HepG2 (cell line): ENCODE measurements around the gene AUNIP. TPM values are rescaled to one million over a fixed set of nuclear protein-coding genes. Genes with fewer than 3 reads are reported as not detected.

Experiments
- ATAC-seq: fragments of 200-7000 bp; cut with Tn5 transposase; 3 replicates; pipeline ENCODE4 v1.9.1; 2020; ENCODE audit warnings: mild to moderate bottlenecking, moderate library complexity
- BruUV-seq: library from RNA; stranded (reverse); fragments of 400-500 nt; replicated peaks from 2 replicates; lab custom pipeline; 2021; lab: Mats Ljungman, UMichigan
- CTCF ChIA-PET: fragments of 300-600 bp; formaldehyde crosslinking; extraction: SDS; loops from one replicate; lab custom pipeline; 2021; ENCODE audit warnings: low total read pairs, inconsistent platforms, low intra/inter-chr PET ratio; lab: Yijun Ruan, JAX
- POLR2A ChIA-PET: fragments of 350-600 bp; sonication (Branson Sonifier 250); formaldehyde crosslinking; loops from one replicate; lab custom pipeline; 2020; ENCODE audit warnings: antibody characterized with exemption, inconsistent platforms; lab: Yijun Ruan, JAX
- DNase-seq: peaks from one replicate; pipeline ENCODE4 v3.0.0-alpha.2; 2015; ENCODE audit warnings: low spot score
- FAIRE-seq: peaks from 3 replicates; lab custom pipeline; 2011; peaks lifted over from hg19 to GRCh38; lab: Jason Lieb, UNC
- H2AFZ ChIP-seq: one replicate; pipeline ENCODE4 v1.6.1; 2011; ENCODE audit warnings: low read length, inconsistent platforms
- H3K27ac ChIP-seq: fragments of 300-600 bp; 3 replicates; pipeline ENCODE4 v1.8.0; 2011; ENCODE audit warnings: mixed run types, mild to moderate bottlenecking, mixed read lengths, low read length, inconsistent platforms; ENCODE audit not compliant: insufficient read depth; ENCODE audit errors: extremely low read length
- H3K27me3 ChIP-seq, 2 experiments: fragments of 200-600 bp in 1 of 2; 2 replicates in 1 of 2; 3 replicates in 1 of 2; pipeline versions ENCODE4 v1.6.0 to v1.8.0; 2011; ENCODE audit warnings: low read length in 2 of 2, mild to moderate bottlenecking in 2 of 2, moderate library complexity in 2 of 2, inconsistent platforms in 1 of 2; ENCODE audit not compliant: insufficient read depth in 2 of 2, control insufficient read depth in 1 of 2
- H3K36me3 ChIP-seq, 2 experiments: fragments of 200-600 bp in 1 of 2; replicated peaks in 1 of 2; 2 replicates in 1 of 2; 3 replicates in 1 of 2; pipeline versions ENCODE4 v1.5.1 to v1.8.0; 2011; ENCODE audit warnings: low read length in 2 of 2, inconsistent platforms in 1 of 2; ENCODE audit not compliant: insufficient read depth in 2 of 2, control insufficient read depth in 1 of 2
- H3K4me1 ChIP-seq: 2 replicates; pipeline ENCODE4 v1.5.1; 2012; ENCODE audit warnings: low read length, inconsistent platforms; ENCODE audit not compliant: insufficient read depth
- H3K4me2 ChIP-seq: 2 replicates; pipeline ENCODE4 v1.6.0; 2011; ENCODE audit warnings: low read depth, low read length, inconsistent platforms
- H3K4me3 ChIP-seq, 3 experiments: fragments of 200-600 bp in 1 of 3; sonication (generic), shearing (Covaris generic) in 1 of 3; replicated peaks in 1 of 3; 2 replicates each; pipeline ENCODE4 v1.5.1; 2011 to 2016; ENCODE audit warnings: low read length in 3 of 3, inconsistent platforms in 2 of 3, low read depth in 2 of 3, mild to moderate bottlenecking in 2 of 3, control low read depth in 1 of 3, mixed read lengths in 1 of 3; ENCODE audit not compliant: insufficient read depth in 1 of 3
- H3K79me2 ChIP-seq: one replicate; pipeline ENCODE4 v1.6.1; 2011; ENCODE audit warnings: low read length, inconsistent platforms; ENCODE audit not compliant: insufficient read depth
- H3K9ac ChIP-seq: 2 replicates; pipeline ENCODE4 v1.6.0; 2011; ENCODE audit warnings: mild to moderate bottlenecking, low read depth, low read length, inconsistent platforms; ENCODE audit not compliant: insufficient read depth
- H3K9me3 ChIP-seq: 2 replicates; pipeline ENCODE4 v1.5.1; 2012; ENCODE audit warnings: mild to moderate bottlenecking, low read length
- H4K20me1 ChIP-seq: 2 replicates; pipeline ENCODE4 v1.6.0; 2011; ENCODE audit warnings: inconsistent platforms, mild to moderate bottlenecking, low read length, moderate library complexity; ENCODE audit not compliant: insufficient read depth
- AGO2 ChIP-seq: fragments of 200-400 bp; formaldehyde crosslinking; optimal IDR thresholded peaks from 2 replicates; pipeline ENCODE3; 2017; ENCODE audit warnings: mild to moderate bottlenecking, low read depth, low read length, moderate library complexity
- BRCA1 ChIP-seq: sonication (generic); formaldehyde crosslinking; IDR thresholded peaks from 2 replicates; pipeline ENCODE4 v1.4.0; 2020; ENCODE audit warnings: missing genetic modification reagents
- CTCF ChIP-seq: sonication (generic); formaldehyde crosslinking; IDR thresholded peaks from 2 replicates; pipeline ENCODE4 v1.5.0; 2020; ENCODE audit warnings: mild to moderate bottlenecking, missing genetic modification reagents, moderate library complexity
- KLF13 ChIP-seq: sonication (generic); formaldehyde crosslinking; IDR thresholded peaks from 2 replicates; pipeline ENCODE4 v1.4.0; 2020; ENCODE audit warnings: mild to moderate bottlenecking, missing genetic modification reagents
- NONO ChIP-seq, 2 experiments: fragments of 450-650 bp in 1 of 2; sonication (generic) in 1 of 2; formaldehyde crosslinking in 1 of 2; IDR thresholded peaks in 1 of 2; conservative IDR thresholded peaks in 1 of 2; 2 replicates each; pipeline versions ENCODE4 v1.6.1 to v1.8.0; 2017 to 2022; ENCODE audit warnings: mild to moderate bottlenecking in 1 of 2, missing genetic modification reagents in 1 of 2, moderate library complexity in 1 of 2
- PITX1 ChIP-seq: sonication (generic); formaldehyde crosslinking; IDR thresholded peaks from 2 replicates; pipeline ENCODE4 v1.5.1; 2020; ENCODE audit warnings: mild to moderate bottlenecking, missing genetic modification reagents
- POLR2A ChIP-seq, 2 experiments: IDR thresholded peaks; 2 replicates each; pipeline ENCODE4 v1.6.1; 2011; ENCODE audit warnings: low read depth in 2 of 2, low read length in 2 of 2, mild to moderate bottlenecking in 1 of 2, moderate library complexity in 1 of 2; ENCODE audit not compliant: insufficient read depth in 1 of 2
- RXRA ChIP-seq: sonication (generic); formaldehyde crosslinking; IDR thresholded peaks from 2 replicates; pipeline ENCODE4 v1.5.1; 2020; ENCODE audit warnings: missing genetic modification reagents
- ZNF12 ChIP-seq: sonication (generic); formaldehyde crosslinking; IDR thresholded peaks from 2 replicates; pipeline ENCODE4 v1.5.0; 2020; ENCODE audit warnings: missing genetic modification reagents
- ZNF619 ChIP-seq: sonication (generic); formaldehyde crosslinking; IDR thresholded peaks from 2 replicates; pipeline ENCODE4 v1.4.0; 2020; ENCODE audit warnings: mild to moderate bottlenecking, missing genetic modification reagents
- WGBS: methylation state at CpG from one replicate; pipeline ENCODE4 v1.1.6; 2017; ENCODE audit warnings: low lambda C conversion rate; 5-methylcytosine and 5-hydroxymethylcytosine counted together
- in situ Hi-C: cut with HindIII; loops from 2 replicates; pipeline ENCODE4 v1.10.0; 2017; ENCODE audit warnings: low pct_unique_long_range_greater_than_20kb; ENCODE audit not compliant: extremely low pct_ligation_motif_present
- intact Hi-C: fragments of 100-400 bp; cut with micrococcal nuclease; formaldehyde crosslinking; loops from one replicate; pipeline ENCODE4 v1.10.0; 2022; ENCODE audit not compliant: unreplicated experiment
- polyA plus RNA-seq, 8 experiments: library from polyadenylated mRNA; depleted of rRNA in 3 of 8; stranded (reverse) in 7 of 8; unstranded in 1 of 8; fragments of >200 nt; fragmentation: Illumina TruSeq in 4 of 8; extraction: Trizol in 4 of 8; gene quantifications; 2 replicates each; pipeline versions ENCODE4 v1.2.1 to v1.2.3, GENCODE V29; 2011 to 2016; ENCODE audit warnings: low read depth in 4 of 8, missing spikeins in 1 of 8, mixed read lengths in 1 of 8; ENCODE audit not compliant: insufficient read depth in 1 of 8
- total RNA-seq, 5 experiments: library from RNA; depleted of rRNA; stranded (reverse); fragments of >200 nt; fragmentation: Illumina TruSeq; extraction: Trizol; gene quantifications; 2 replicates each; pipeline ENCODE4 v1.2.3, GENCODE V29; 2016; ENCODE audit warnings: low read depth in 1 of 5
- TF ChIP-seq, protein P1 (sequence below): sonication (generic); formaldehyde crosslinking; IDR thresholded peaks from 2 replicates; pipeline ENCODE4 v1.9.0; 2022; ENCODE audit warnings: missing genetic modification reagents, mild to moderate bottlenecking, borderline replicate concordance
- TF ChIP-seq, protein P2 (sequence below): IDR thresholded peaks from 2 replicates; pipeline ENCODE4 v1.6.1; 2016; ENCODE audit warnings: control low read depth
- TF ChIP-seq, protein P3 (sequence below): sonication (generic); formaldehyde crosslinking; IDR thresholded peaks from 2 replicates; pipeline ENCODE4 v1.5.0; 2020; ENCODE audit warnings: mild to moderate bottlenecking, missing genetic modification reagents, borderline replicate concordance

The AUNIP gene
- total and polyA plus RNA-seq, 2 of the 13 experiments (the other 11 are each of a cell fraction or from before 2014, with no cell fraction given): 3.8 to 12.3 TPM

- WGBS: 23% methylated on average over 4 of the region's 8 CpGs
- Histone ChIP-seq H3K9me3 (no peaks in the 10 kb centered on the region), H2AFZ (no peak overlapping the region), H3K4me2 (peak overlapping the region; percentile 95), H3K9ac (peak overlapping the region; percentile 98), H3K27me3 (no peaks in the 10 kb centered on the region; a peak in 1 of 5 replicates), H3K4me3 (peak overlapping the region in 2 of 3 experiments; percentile 90 to 94; a peak in 3 of 6 replicates), H4K20me1 (peaks cover 4% of the 10 kb centered on the region; the same call in 1 of the 2 replicates), H3K4me1 (peaks cover 28% of the 10 kb centered on the region), H3K36me3 (no peaks in the 10 kb centered on the region), H3K79me2 (peaks cover 25% of the 10 kb centered on the region), H3K27ac (peak overlapping the region; percentile 98)
- no peak for ATAC-seq
- peak; percentile 83 for FAIRE-seq
- ChIA-PET CTCF (no interaction called here), POLR2A (interaction anchor here (1.0 to 3.3 kb wide), 3 partner anchors 8 to 179 kb away, joined by 3 to 20 read pairs (median 10); partner anchors contain the start of gene PAFAH2)
- in situ Hi-C loops (loop anchor here (25.0 kb wide), 1 partner anchor 206 kb away; the partner anchor contains the start of gene MAN1C1), intact Hi-C loops (no loop called here)
- peak; percentile 10 for DNase-seq
- no TSS peak for BruUV-seq
- TF ChIP-seq RXRA (CRISPR knock-in tag): peak; percentile 18; the same call in 1 of the 2 replicates
- TF ChIP-seq KLF13 (CRISPR knock-in tag): 0 out of 2 replicates have a peak, but pooled peaks have one; percentile 57
- TF ChIP-seq, protein P1, sequence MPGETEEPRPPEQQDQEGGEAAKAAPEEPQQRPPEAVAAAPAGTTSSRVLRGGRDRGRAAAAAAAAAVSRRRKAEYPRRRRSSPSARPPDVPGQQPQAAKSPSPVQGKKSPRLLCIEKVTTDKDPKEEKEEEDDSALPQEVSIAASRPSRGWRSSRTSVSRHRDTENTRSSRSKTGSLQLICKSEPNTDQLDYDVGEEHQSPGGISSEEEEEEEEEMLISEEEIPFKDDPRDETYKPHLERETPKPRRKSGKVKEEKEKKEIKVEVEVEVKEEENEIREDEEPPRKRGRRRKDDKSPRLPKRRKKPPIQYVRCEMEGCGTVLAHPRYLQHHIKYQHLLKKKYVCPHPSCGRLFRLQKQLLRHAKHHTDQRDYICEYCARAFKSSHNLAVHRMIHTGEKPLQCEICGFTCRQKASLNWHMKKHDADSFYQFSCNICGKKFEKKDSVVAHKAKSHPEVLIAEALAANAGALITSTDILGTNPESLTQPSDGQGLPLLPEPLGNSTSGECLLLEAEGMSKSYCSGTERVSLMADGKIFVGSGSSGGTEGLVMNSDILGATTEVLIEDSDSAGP (CRISPR knock-in tag): 0 out of 2 replicates have a peak, but pooled peaks have one; percentile 15
- 0 out of 2 replicates have a peak, but pooled peaks have one; percentile 4 for TF ChIP-seq PITX1
- TF ChIP-seq NONO (IDR thresholded peaks at IDR 0.05): no peak
- no peak for TF ChIP-seq NONO (CRISPR knock-in tag; conservative IDR thresholded peaks at IDR 0.05)
- TF ChIP-seq, protein P2, sequence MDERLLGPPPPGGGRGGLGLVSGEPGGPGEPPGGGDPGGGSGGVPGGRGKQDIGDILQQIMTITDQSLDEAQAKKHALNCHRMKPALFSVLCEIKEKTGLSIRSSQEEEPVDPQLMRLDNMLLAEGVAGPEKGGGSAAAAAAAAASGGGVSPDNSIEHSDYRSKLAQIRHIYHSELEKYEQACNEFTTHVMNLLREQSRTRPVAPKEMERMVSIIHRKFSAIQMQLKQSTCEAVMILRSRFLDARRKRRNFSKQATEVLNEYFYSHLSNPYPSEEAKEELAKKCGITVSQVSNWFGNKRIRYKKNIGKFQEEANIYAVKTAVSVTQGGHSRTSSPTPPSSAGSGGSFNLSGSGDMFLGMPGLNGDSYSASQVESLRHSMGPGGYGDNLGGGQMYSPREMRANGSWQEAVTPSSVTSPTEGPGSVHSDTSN: 0 out of 2 replicates have a peak, but pooled peaks have one; percentile 30
- TF ChIP-seq ZNF12 (CRISPR knock-in tag): no peak
- TF ChIP-seq ZNF619 (CRISPR knock-in tag): 0 out of 2 replicates have a peak, but pooled peaks have one; percentile 47
- TF ChIP-seq BRCA1 (CRISPR knock-in tag): 0 out of 2 replicates have a peak, but pooled peaks have one; percentile 28
- TF ChIP-seq, protein P3, sequence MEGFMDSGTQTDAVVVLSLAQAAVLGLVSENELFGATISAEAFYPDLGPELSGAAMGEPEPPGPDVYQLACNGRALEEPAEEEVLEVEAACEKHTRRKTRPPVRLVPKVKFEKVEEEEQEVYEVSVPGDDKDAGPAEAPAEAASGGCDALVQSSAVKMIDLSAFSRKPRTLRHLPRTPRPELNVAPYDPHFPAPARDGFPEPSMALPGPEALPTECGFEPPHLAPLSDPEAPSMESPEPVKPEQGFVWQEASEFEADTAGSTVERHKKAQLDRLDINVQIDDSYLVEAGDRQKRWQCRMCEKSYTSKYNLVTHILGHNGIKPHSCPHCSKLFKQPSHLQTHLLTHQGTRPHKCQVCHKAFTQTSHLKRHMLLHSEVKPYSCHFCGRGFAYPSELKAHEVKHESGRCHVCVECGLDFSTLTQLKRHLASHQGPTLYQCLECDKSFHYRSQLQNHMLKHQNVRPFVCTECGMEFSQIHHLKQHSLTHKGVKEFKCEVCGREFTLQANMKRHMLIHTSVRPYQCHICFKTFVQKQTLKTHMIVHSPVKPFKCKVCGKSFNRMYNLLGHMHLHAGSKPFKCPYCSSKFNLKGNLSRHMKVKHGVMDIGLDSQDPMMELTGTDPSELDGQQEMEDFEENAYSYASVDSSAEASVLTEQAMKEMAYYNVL: 0 out of 2 replicates have a peak, but pooled peaks have one; percentile 42
- TF ChIP-seq POLR2A (IDR thresholded peaks at IDR 0.05; ENCODE audit: insufficient read depth in 1 of 2, low read depth in 2 of 2, low read length in 2 of 2): 0 out of 4 replicates have a peak, but pooled peaks of 1 of the 2 experiments have one; percentile 40
- peak; percentile 65 for TF ChIP-seq AGO2
- peak; percentile 52 for TF ChIP-seq CTCF (CRISPR knock-in tag)
These were observed 41.3 kb downstream of the AUNIP start for GRCh38 chr1:25817840-25818501.
